KOPT-K1 (cell line): ENCODE data around the gene SKAP1.

Experiments used
- H3K27ac ChIP-seq: fragments of 200-600 bp; sonication (generic); 2 replicates; pipeline ENCODE4 v1.5.1; 2016; ENCODE audit warnings: antibody characterized with exemption, mild to moderate bottlenecking, low read depth, low read length; ENCODE audit not compliant: poor library complexity, severe bottlenecking
- H3K36me3 ChIP-seq: fragments of 200-600 bp; sonication (generic); 2 replicates; pipeline ENCODE4 v1.5.1; 2017; ENCODE audit warnings: antibody characterized with exemption, mild to moderate bottlenecking, low read length, moderate library complexity; ENCODE audit not compliant: insufficient read depth
- H3K9me3 ChIP-seq: fragments of 200-600 bp; sonication (generic); 2 replicates; pipeline ENCODE4 v1.5.1; 2017; ENCODE audit warnings: antibody characterized with exemption, low read length, mild to moderate bottlenecking; ENCODE audit not compliant: insufficient read depth, poor library complexity, severe bottlenecking

Gene SKAP1

DNA sequence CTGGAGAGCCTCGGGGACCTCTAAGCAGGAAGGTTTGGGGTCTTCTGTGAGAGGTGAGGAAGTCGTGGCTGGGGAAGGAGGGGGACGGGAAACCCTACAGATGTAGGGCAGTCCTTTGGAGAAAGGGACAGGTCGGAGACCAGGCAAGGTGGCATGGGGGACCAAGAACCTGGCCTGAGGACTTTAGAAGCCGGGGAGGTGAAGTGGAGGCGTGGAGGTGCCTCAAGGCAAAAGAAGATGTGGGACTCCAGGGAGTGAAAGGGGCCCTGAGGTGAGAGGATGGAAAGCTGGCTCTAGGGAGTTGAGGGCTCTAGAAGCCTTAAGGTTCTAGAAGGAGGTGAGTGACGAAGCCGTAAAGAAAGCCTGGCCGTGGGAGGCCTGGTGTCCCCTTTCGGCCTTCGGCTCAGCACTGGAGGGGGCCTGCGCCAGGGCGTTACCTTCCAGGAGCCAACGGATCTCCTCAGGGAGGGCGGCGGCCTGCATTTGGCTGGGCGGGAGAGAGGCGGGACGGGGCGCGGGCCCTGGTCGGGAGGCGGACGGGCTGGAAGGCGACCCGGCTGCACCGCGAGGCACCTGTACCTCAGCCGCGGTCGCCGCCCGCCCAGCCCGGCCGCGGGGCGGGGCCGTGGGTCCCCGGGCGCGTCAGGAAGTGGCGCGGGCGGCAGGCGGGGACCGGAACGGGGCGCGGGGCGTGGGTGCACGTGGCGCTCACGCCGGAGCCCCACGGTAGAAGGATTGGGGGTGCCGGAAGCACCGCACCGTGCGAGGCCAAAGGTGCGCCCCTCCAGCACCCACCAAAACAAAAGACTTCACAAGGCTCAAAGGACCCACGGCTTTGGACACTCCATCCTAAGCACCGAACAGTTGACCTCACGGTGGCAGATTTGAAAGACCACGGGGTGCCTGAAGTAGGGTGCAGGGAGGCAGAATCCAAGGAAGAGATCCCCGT lies at the start of gene SKAP1:
TSS of gene SKAP1 (minus strand) at position 577 of the 949 bp plus-strand sequence.
- no peaks in the 10 kb centered on the region for H3K36me3 ChIP-seq
- H3K27ac ChIP-seq: peak within 1 kb of the TSS; percentile 93
- H3K9me3 ChIP-seq: no peaks in the 10 kb centered on the region

DNA sequence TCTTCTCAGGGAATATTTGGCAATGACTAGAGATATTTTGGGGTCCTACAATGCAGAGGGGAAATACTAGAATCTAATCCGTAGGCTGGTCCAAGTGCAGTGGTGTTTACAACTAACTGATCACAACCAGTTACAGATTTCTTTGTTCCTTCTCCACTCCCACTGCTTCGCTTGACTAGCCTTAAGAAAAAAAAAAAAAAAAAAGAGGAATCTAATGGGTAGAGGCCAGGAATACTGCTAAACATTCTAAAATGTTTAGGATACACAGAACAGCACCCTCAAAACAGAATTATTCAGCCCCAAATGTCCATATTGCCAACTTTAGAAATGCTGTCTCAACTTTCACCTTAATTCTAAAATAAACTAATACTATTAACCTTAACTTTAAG lies 49.0 kb upstream of the SKAP1 start:
- Histone ChIP-seq H3K27ac (no peak overlapping the region), H3K36me3 (no peaks in the 10 kb centered on the region), H3K9me3 (no peaks in the 10 kb centered on the region)

DNA sequence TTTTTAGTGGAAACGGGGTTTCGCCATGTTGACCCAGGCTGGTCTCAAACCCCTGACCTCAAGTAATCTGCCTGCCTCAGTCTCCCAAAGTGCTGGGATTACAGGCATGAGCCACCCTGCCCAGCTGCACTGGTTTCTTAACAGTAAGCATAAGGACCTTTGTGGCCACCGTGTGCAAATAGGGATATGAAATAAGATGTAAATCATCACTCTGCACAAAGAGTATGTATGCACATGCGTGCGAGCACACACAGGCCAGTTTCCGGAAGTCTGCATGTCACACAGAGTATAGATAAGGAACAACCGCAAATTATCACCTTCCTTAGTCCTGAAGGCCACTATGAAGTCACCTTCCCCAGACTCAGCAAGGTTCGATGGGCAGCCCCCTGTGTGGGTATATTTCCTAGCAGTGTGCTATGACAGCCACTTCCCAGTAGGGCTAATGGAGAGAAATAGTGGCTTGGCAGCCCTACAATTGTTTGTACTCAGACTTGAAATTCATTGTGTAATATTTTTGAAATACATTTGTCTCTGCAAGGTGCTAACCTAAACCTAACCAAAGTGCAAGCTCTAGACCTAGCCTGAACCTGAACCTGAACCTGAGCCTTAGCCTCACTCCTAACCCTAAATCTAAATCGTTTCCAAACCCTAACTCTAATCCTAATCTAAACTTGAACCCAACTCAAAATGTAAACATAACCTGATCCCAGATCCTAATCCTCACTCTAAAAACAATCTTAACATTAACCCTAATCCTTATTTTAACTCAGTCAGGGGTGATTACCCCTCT lies 48.4 kb upstream of the SKAP1 start:
- Histone ChIP-seq H3K27ac (no peak overlapping the region), H3K36me3 (no peaks in the 10 kb centered on the region), H3K9me3 (no peaks in the 10 kb centered on the region)

DNA sequence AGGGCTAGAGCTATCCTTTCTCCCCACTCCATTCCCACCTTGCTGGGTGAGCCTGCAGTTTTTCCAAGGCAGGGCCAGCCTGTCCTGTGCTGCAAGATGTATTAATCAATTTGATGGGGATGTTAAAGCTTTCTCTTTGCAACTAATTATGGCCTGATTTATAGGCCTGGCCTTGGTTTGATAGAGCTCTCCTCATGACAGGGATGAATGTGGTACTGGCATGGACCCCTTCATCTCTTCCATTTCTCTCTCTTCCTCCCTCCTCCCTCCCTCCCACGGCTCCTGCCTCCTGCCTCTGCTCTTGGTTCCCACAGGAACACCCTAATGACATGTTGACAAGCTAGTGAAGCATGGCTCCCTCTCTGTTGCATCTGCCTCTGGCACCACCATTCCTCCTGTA lies 47.2 kb upstream of the SKAP1 start:
- H3K27ac ChIP-seq: no peak overlapping the region
- H3K9me3 ChIP-seq: no peaks in the 10 kb centered on the region
- no peaks in the 10 kb centered on the region for H3K36me3 ChIP-seq

DNA sequence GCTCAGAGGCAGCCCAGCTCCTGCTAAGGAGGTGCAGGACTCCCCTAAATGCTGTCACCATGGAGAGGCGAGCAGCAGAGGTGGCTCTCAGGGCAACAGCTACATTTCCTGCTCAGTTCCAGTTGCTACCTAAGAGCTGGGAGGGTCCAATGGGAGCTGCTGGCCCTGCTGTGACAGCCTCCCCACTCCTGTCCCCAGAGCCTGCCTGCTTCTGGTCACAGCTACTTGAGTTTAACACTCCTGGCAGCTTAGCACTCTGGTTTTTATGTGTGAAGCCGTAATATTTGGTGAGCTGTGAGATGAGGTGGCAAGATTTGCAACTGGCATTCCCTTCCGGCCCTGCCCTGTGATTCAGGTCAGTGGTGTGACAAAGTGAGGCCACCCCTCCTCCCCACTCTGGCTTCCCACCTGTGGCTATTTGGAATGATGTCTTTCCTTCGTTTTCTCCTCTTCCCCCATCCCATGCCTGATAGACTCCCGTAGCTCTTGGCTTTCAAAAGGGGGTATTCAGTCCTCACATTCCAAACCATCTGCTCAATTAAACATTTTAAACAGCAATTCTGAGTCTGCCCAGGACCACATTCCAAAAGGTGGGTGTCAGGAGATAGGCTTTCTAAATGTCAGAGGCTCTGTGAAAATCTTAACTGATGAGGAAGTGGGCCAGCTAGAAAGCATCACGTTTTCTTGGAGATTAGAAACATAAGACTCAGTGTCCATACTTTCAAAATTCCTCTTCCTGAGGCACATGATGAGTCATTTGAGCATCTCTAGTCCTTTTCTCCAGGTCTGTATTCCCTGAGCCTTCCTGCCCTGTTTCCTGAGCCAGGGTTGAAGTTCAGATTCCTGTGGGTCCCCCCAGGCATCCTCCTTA lies 42.6 kb upstream of the SKAP1 start:
- Histone ChIP-seq H3K27ac (no peak overlapping the region), H3K36me3 (no peaks in the 10 kb centered on the region), H3K9me3 (no peaks in the 10 kb centered on the region)

DNA sequence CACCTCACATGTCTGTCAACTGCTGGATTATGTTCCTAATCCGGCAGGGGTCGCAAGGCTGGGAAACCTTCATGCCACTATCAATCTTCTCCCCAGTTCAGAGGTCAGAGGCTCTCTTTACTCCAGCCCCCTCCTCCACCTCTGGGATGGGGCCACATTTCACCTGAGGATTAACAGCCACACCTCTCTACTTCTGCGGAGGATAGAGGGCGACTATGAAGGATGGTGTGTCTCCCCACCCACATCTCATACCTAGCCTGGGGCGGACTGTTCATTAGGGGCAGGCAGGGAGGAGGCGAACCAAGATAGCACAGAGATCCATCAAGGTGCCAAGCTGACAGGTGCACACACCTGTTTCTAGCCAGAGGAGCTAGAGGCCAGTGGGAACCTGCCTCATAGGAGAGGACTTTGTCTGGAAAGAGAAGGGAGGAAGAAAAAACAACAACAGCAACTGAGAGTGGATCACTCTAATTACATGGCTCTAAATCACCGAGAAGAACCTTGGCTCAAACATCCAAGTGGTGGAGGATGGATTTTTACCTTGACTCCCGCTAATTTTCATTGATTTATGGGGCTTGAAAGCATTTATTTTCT lies 41.9 kb upstream of the SKAP1 start:
- H3K27ac ChIP-seq: no peak overlapping the region
- no peaks in the 10 kb centered on the region for H3K9me3 ChIP-seq
- no peaks in the 10 kb centered on the region for H3K36me3 ChIP-seq

DNA sequence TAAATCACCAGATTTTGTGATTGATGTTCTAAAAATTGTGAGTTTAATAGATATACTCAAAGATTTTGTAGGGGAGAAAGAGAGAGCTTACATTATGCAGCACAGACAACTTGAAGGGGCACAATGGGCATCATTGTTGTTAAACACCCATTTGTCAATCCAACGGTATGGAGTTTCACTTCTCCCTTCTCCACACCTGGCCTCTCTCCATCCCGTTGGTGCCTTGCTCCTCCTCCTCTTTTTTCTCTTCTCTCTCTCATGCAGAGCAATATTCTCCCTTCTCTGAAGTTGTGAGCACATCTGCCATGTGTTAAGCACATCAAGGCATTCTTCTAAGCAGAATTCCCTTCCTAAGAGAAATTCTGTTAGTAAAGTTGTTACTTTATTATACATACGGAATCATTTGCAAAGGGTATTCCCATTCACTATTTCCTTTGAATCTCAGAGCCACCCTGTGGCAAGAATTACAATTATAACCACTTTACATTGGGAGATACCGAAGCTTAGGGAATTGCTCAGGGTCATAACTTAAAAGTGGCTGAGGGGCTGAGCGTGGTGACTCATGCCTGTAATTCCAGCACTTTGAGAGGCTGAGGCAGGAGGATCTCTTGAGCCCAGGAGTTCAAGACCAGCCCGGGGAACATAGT lies 40.5 kb upstream of the SKAP1 start:
- H3K9me3 ChIP-seq: no peaks in the 10 kb centered on the region
- H3K27ac ChIP-seq: no peak overlapping the region
- H3K36me3 ChIP-seq: no peaks in the 10 kb centered on the region

DNA sequence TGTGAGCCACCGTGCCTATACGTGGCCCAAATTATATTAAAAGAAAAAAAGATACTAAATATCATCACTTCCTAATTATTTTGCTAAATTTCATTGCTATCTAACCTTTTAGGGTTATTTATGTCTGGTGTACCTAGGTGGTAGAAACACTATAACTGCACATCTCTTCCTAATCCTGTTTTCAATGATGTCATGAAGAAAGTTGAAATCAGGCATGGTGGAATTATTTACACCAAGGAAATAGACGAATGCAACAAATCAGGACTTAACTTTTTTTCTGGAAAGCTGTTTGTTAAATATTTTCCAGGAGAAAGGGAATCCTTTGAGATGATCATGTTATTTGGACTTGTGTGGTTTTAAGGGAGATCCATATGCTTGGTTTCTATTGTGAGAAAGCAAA lies 39.2 kb upstream of the SKAP1 start:
- Histone ChIP-seq H3K27ac (no peak overlapping the region), H3K9me3 (no peaks in the 10 kb centered on the region), H3K36me3 (no peaks in the 10 kb centered on the region)

DNA sequence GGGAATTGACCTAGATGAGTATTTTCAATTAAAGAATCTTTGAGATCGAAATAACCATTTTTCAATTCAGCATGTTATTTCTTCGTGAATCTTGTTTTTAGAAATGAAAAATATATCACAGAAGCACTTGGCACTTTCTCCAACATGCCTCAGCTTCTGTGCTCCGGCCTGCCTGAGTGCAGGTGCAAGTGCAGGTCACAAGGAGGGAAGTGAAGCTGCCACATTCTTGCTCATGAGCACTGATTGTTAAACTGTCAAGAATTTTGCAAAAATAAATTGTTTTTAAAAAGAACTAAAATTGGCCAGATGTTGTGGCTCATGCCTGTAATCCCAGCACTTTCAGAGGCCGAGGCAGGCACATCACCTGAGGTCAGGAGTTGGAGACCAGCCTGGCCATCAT lies 38.3 kb upstream of the SKAP1 start:
- no peak overlapping the region for H3K27ac ChIP-seq
- no peaks in the 10 kb centered on the region for H3K36me3 ChIP-seq
- no peaks in the 10 kb centered on the region for H3K9me3 ChIP-seq

DNA sequence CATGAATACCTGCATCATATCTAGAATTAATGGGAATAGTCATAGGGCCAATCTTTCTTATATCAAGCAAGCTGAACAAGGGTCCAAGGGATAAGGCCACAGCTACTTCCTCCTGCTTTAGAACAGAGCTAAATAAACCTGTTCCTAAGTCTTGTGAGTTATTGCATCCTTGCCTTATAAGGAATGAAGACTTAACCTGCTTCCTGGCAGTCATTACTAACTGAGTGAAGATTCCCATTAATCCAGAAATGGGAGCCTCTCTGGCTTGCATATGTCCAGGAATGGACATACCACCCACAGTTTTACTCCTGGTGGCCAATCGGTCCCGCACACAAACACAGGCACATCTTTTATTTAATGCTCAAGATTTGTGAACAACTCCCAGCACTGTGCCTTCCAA lies 35.9 kb upstream of the SKAP1 start:
- Histone ChIP-seq H3K9me3 (no peaks in the 10 kb centered on the region), H3K36me3 (no peaks in the 10 kb centered on the region), H3K27ac (no peak overlapping the region)

DNA sequence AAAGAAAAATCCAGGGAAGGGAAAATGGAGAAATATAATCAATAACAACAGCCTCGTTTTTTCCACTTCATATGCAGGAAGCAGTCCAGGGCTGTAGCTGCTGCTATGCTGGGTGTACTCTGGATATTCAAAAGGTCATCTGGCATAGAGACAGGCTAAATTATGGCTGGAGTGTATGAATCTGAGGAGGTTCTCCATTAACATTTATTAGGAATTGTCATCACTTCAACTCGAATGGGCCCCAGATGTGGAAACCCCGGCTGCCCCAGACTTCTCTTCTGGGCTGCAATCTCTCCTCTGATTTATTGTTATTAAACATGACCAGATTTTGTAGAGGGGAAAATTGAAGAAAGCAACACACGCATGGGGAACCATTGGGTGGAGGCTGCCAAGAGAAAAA lies 33.5 kb upstream of the SKAP1 start:
- Histone ChIP-seq H3K9me3 (no peaks in the 10 kb centered on the region), H3K27ac (no peak overlapping the region), H3K36me3 (no peaks in the 10 kb centered on the region)

DNA sequence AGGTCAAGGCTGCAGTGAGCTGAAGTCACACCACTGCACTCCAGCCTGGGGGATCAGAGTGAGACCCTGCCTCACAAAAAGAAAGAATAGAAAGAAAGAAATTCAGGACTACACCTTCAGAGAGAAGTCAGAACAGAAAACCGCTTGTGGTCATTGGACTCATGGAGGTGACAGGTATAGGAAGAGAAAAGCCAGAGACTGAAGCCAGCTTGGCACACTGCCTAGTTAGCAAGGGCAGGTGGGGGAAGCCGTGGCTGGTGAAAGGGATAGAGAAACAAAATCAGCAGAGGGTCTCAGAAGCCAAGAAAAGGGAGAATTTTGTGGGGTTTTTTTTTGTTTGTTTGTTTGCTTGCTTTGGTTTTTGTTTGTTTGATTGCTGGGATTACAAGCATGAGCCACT lies 32.9 kb upstream of the SKAP1 start:
- Histone ChIP-seq H3K36me3 (no peaks in the 10 kb centered on the region), H3K9me3 (no peaks in the 10 kb centered on the region), H3K27ac (no peak overlapping the region)

DNA sequence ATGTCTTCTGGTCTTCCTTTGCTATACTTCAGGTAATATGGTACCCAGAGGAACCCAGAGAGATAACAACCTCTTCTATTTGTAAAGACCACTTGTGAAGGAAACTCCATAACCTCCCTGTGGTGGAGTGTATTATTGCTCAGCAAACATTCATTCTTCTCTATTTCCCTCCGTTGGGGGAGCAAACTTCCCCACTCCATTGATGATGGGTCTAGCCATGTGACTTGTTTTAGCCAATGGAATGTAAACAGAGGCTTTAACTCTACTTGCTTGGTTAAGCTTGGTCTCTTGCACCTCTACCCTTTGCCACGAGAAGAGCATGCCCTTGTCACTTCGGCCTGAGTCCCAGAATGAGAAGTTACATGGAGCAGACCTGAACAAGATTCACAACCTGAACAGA lies 30.0 kb upstream of the SKAP1 start:
- no peaks in the 10 kb centered on the region for H3K9me3 ChIP-seq
- H3K27ac ChIP-seq: no peak overlapping the region
- no peaks in the 10 kb centered on the region for H3K36me3 ChIP-seq
